SU-DHL-6 (cell line): Measurements from ENCODE around the gene KCNK16.

ENCODE experiments used
- H2AFZ ChIP-seq: fragments of 200-600 bp; sonication (generic); 2 replicates; pipeline ENCODE4 v1.6.1; 2014; ENCODE audit warnings: low read depth, mild to moderate bottlenecking, moderate library complexity, mixed read lengths, antibody characterized with exemption, low read length; ENCODE audit not compliant: severe bottlenecking
- H3F3A ChIP-seq: fragments of 200-600 bp; shearing (Covaris generic); 2 replicates; pipeline ENCODE4 v1.6.0; 2016; ENCODE audit warnings: antibody characterized with exemption, mild to moderate bottlenecking; ENCODE audit not compliant: insufficient read depth
- H3K27ac ChIP-seq: fragments of 200-600 bp; sonication (generic); 2 replicates; pipeline ENCODE4 v1.5.1; 2016; ENCODE audit warnings: low read depth, mild to moderate bottlenecking, low read length, moderate library complexity, mixed read lengths
- H3K27me3 ChIP-seq: fragments of 200-600 bp; sonication (generic), shearing (Covaris generic); 2 replicates; pipeline ENCODE4 v1.6.0; 2014; ENCODE audit warnings: mild to moderate bottlenecking, low read length
- H3K36me3 ChIP-seq: fragments of 200-600 bp; sonication (generic); 2 replicates; pipeline ENCODE4 v1.6.1; 2014; ENCODE audit warnings: mild to moderate bottlenecking, low read length, mixed read lengths
- H3K4me2 ChIP-seq: fragments of 300-600, 200-600 bp; shearing (Covaris generic), sonication (generic); 2 replicates; pipeline ENCODE4 v1.6.0; 2014; ENCODE audit warnings: low read length, low read depth, mild to moderate bottlenecking; ENCODE audit not compliant: poor library complexity, severe bottlenecking
- H3K4me3 ChIP-seq: fragments of 200-600 bp; sonication (generic); 2 replicates; pipeline ENCODE4 v1.5.1; 2014; ENCODE audit warnings: antibody characterized with exemption, low read length, mild to moderate bottlenecking, mixed read lengths; ENCODE audit not compliant: insufficient read depth, poor library complexity, severe bottlenecking
- H3K79me2 ChIP-seq: fragments of 200-600 bp; sonication (generic); 2 replicates; pipeline ENCODE4 v1.6.1; 2014; ENCODE audit warnings: mild to moderate bottlenecking, low read length, moderate library complexity; ENCODE audit not compliant: insufficient read depth
- H3K9ac ChIP-seq: fragments of 200-600 bp; sonication (generic); 2 replicates; pipeline ENCODE4 v1.7.0; 2014; ENCODE audit warnings: mild to moderate bottlenecking, low read length
- H3K9me2 ChIP-seq: fragments of 200-600 bp; sonication (generic); replicated peaks from 2 replicates; pipeline ENCODE4 v1.6.1; 2014; ENCODE audit warnings: low read length; ENCODE audit not compliant: insufficient read depth
- H3K9me3 ChIP-seq: fragments of 200-600 bp; sonication (generic); 2 replicates; pipeline ENCODE4 v1.6.1; 2014; ENCODE audit warnings: low read length, mixed read lengths; ENCODE audit not compliant: insufficient read depth
- H4K20me1 ChIP-seq: fragments of 200-600 bp; sonication (generic); 2 replicates; pipeline ENCODE4 v1.6.1; 2014; ENCODE audit warnings: low read depth, mild to moderate bottlenecking, antibody characterized with exemption, low read length, moderate library complexity, mixed read lengths
- CTCF ChIP-seq: fragments of 200-600 bp; sonication (generic); IDR thresholded peaks from one replicate; pipeline ENCODE4 v1.5.1; 2017; ENCODE audit warnings: antibody characterized with exemption, mild to moderate bottlenecking, low read length, moderate library complexity; ENCODE audit not compliant: insufficient read depth, poor library complexity, severe bottlenecking
- EZH2phosphoT487 ChIP-seq: fragments of 200-600 bp; sonication (generic), shearing (Covaris generic); conservative IDR thresholded peaks from 2 replicates; pipeline ENCODE4 v1.6.1; 2018; ENCODE audit warnings: mild to moderate bottlenecking, antibody characterized with exemption, low read length, moderate library complexity, mixed read lengths

KCNK16 gene

GRCh38 chr6:39320363-39320984 lies 2.0 kb downstream of the KCNK16 start:
- no peak overlapping the region for H3K4me2 ChIP-seq
- H3F3A ChIP-seq = no peaks in the 10 kb centered on the region
- no peaks in the 10 kb centered on the region for H3K36me3 ChIP-seq
- H3K79me2 ChIP-seq = no peaks in the 10 kb centered on the region
- no peak for TF ChIP-seq EZH2phosphoT487
- TF ChIP-seq CTCF = no peak
- H3K9ac ChIP-seq = no peak overlapping the region
- H3K9me3 ChIP-seq = no peaks in the 10 kb centered on the region
- H3K4me3 ChIP-seq = no peak overlapping the region
- H4K20me1 ChIP-seq = no peaks in the 10 kb centered on the region
- H3K27me3 ChIP-seq = no peaks in the 10 kb centered on the region
- no peaks in the 10 kb centered on the region for H3K9me2 ChIP-seq
- H2AFZ ChIP-seq = no peak overlapping the region
- no peak overlapping the region for H3K27ac ChIP-seq

GRCh38 chr6:39319621-39320362 lies 2.7 kb downstream of the KCNK16 start:
- H3K79me2 ChIP-seq = no peaks in the 10 kb centered on the region
- H3F3A ChIP-seq = no peaks in the 10 kb centered on the region
- H3K4me2 ChIP-seq = no peak overlapping the region
- H4K20me1 ChIP-seq = no peaks in the 10 kb centered on the region
- no peaks in the 10 kb centered on the region for H3K9me3 ChIP-seq
- no peaks in the 10 kb centered on the region for H3K27me3 ChIP-seq
- no peak overlapping the region for H3K27ac ChIP-seq
- no peak overlapping the region for H3K9ac ChIP-seq
- no peaks in the 10 kb centered on the region for H3K9me2 ChIP-seq
- no peaks in the 10 kb centered on the region for H3K36me3 ChIP-seq
- no peak overlapping the region for H3K4me3 ChIP-seq
- H2AFZ ChIP-seq = no peak overlapping the region
- TF ChIP-seq EZH2phosphoT487 (no peak), CTCF (no peak)

- Histone ChIP-seq H2AFZ (no peak overlapping the region), H3K9ac (no peak overlapping the region), H3K27me3 (no peaks in the 10 kb centered on the region), H3K4me3 (no peak overlapping the region), H3K36me3 (no peaks in the 10 kb centered on the region), H3K4me2 (no peak overlapping the region), H3K79me2 (no peaks in the 10 kb centered on the region), H4K20me1 (no peaks in the 10 kb centered on the region), H3K9me2 (no peaks in the 10 kb centered on the region), H3F3A (no peaks in the 10 kb centered on the region), H3K27ac (no peak overlapping the region), H3K9me3 (no peaks in the 10 kb centered on the region)
- TF ChIP-seq EZH2phosphoT487 (no peak), CTCF (no peak)
Measured at GRCh38 chr6:39317256-39317655, 5.2 kb downstream of the KCNK16 start.
